PC-9 (cell line): ENCODE results near the gene NEUROG1.

Experiments
- CTCF ChIP-seq: fragments of 200-600 bp; sonication (generic); conservative IDR thresholded peaks from 2 replicates; pipeline ENCODE4 v1.6.1; 2017; ENCODE audit warnings: mixed run types, antibody characterized with exemption, mild to moderate bottlenecking, moderate library complexity
- EZH2 ChIP-seq: fragments of 200-600 bp; sonication (generic); IDR thresholded peaks from 2 replicates; pipeline ENCODE4 v1.8.0; 2017; ENCODE audit warnings: antibody characterized with exemption, low read depth

- no peak for TF ChIP-seq CTCF
- no peak for TF ChIP-seq EZH2
Observed at GRCh38 chr5:135491038-135491551, 44.7 kb downstream of the NEUROG1 start.
